SHP77 (cell line): ENCODE measurements around the gene NLRP3.
"Not testable (repeated sequence)": the region's sequence is repeated elsewhere in the genome, so short reads cannot be mapped to it uniquely, and the experiment has no call there.

Source experiments
- DNase-seq, 2 experiments: peaks; one replicate each; lab custom pipeline; 2025; lab: John Stamatoyannopoulos, UW

Gene NLRP3

DNA sequence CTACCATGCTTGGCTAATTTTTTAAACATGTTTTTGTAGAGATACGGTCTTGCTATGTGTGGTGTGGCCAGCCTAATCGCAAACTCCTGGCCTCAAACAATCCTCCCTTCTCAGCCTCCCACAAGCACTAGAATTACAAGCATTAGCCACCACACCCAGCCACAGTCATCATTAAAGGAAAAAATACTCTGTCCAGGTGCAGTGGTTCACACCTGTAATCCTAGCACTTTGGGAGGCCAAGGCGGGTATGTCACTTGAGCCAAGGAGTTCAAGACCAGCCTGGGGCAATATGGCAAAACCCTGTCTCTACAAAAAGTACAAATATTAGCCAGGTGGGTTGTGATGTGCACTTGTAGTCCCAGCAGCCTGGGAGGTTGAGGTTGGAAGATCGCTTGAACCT is 25.0 kb upstream of the NLRP3 start:
- DNase-seq: no peak

DNA sequence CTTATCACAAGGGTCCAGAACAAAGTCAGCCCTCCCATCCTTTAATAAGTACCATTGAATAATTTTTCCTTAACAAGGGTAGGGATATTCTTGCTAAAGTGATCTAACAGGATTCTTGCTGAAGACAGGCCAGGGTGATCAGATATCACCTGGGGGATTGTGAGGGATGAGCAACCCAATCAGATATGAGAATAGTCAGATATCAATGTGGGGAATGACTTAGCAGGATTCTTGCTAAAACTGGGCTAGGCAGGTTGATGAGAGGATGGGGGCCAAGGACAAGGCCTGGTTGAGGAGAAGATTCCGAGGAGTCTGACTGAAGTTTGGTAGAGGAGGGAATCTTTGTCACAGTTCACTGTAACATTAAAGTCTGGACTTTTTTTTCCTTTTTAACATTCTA is 23.9 kb upstream of the NLRP3 start:
- no peak for DNase-seq

DNA sequence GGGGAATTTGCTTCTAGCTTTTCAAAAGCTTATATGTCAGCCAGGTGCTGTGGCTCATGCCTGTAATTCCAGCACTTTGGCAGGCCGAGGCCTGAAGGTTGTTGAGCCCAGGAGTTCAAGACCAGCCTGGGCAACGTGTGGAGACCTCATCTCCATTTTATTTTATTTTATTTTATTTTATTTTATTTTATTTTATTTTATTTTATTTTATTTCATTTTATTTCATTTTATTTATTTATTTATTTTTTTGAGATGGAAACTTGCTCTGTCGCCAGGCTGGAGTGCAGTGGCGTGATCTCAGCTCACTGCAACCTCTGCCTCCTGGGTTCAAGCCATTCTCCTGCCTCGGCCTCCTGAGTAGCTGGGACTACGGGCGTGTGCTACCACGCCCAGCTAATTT is 20.9 kb upstream of the NLRP3 start:
- not testable (repeated sequence) for DNase-seq

DNA sequence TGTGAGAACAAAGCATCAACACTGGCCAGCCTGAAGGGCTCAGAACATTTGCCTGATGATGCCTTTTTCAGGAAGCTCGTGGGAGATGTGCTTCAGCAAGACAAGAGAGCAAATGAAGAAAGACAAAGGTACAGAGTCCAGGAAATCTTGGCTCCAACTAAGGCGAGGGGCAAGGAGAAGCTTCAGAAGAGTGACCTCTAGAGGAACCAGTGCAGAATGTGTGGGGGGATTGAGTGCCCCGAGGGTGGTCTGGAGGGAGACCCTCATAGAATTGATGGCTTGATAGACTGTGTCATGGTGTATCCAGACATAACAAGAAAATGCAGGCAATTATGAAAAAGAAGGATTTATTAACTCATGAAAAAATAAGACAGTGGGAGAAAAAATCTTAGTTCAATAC is 15.3 kb upstream of the NLRP3 start:
- DNase-seq: no peak

DNA sequence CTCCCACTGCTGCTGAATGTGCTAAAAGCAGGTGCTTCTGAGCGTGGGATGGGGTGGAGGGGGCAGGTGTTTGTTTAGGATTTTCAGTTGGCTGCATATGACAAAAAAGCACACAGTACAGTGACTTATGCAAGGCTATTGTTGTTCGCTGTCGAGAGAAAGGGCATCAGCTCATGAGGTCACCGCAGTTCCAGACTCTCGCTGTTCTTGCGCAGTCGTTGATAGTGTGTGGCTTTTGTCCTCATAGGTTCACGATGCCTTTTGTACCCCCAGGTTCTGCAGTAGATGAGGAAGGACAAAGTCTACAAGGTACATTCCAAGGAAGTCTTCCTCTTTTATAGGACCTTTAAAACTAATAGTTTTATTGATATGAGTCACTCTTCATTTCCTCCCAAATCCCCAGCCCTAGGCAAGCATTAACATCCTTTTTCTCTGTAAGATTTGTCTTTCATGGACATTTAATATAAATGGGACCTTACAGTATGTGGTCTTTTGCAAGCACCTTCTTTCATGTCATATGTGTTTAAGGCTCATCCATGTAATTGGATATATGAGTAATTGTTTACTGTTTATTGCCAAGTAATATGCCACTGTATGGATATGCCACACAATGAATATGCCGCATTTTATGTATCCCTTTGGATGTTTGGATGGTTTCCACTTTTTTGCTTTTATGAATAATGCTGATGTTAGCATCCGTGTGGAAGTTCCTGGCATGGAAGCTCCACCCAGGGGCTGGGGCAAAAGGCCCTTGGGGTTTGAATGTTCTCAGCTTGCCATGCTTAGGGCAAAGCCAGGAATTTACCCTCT is 14.5 kb upstream of the NLRP3 start:
- DNase-seq: peak; percentile 94

DNA sequence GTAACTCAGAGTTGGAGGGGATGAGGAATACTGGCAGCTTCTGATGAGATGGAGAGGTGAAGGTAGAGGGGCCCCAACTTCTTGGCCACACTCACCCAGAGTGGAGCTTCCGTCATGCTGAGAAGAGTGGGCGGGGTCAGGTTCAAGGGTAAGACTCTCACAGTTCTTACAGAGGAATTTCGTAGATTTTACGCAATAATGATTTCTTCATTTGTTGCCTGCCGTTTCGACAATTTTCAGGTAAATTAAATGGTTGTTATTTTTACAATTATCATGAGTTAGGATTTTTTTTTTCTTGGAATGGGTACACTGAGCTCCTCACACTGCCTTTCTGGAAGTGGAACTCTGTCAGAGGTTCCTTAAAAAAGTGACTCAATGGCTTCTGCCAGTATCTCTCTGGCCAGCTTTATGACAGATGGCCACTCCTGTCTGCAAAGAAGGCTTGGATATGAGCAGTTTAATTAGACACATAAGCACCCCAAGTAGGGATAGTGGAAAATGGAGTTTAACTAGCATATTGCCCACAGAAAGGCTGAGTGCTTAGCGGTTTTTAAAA is 13.8 kb upstream of the NLRP3 start:
- no peak for DNase-seq

DNA sequence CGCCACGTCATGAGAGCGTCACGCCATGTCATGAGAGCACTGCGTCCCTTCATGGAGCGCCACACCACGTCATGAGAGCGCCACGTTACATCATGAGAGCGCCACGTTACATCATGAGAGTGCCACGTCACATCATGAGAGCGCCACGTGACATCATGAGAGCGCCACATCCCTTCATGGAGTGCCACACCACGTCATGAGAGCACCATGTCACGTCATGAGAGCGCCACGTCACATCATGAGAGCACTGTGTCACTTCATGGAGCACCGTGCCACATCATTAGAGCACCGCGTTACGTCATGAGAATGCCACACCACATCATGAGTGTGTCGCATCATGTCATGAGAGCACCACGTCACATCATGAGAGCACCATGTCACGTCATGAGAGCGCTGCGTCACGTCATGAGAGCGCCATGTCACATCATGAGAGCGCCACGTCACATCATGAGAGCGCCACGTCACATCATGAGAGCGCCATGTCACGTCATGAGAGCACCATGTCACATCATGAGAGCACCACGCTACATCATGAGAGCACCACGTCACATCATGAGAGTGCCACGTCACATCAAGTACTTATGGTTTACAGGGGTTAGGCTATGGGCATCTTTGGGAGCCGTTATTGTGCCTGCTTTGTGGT is 9.8 kb upstream of the NLRP3 start:
- DNase-seq: no peak

DNA sequence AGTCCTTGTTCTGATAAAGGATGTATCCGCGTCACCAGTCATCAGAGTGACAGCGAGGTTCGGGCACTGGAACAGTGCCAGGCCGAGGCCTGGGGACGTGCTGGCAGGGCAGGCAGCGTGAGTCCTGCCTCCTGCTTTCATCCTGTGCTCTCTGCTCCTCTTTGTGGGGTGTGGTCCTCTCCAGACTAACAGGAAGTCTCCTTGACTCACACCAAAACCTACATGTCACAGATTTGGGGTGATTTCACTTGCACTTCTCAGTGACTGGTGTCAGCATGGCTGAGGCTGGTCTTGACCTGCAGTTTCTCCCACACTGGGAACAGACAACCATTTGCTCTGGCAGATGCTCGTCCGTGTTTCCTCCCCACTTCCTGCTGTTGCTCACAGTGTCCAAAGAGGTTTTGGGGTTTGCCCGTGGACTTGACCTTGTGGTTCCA is 8.8 kb upstream of the NLRP3 start:
- DNase-seq: peak; percentile 11 to 57

DNA sequence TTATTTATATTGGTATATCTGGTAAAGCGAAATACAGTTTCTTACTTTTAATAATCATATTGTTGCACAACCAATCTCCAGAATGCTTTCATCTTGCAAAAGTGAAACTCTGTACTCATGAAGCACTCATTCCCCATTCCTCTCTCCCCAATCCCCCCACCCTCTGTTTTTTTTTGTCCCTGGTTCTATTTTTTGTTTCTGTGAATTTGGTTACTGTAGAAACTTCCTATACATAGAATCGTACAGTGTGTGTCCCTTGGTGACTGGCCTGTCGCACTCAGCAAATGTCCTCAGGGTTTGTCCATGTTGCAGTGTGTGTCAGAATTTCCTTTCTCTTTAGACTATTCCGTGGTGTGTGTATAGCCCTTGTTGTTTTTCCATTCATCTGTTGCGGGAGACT is 7.9 kb upstream of the NLRP3 start:
- no peak for DNase-seq

DNA sequence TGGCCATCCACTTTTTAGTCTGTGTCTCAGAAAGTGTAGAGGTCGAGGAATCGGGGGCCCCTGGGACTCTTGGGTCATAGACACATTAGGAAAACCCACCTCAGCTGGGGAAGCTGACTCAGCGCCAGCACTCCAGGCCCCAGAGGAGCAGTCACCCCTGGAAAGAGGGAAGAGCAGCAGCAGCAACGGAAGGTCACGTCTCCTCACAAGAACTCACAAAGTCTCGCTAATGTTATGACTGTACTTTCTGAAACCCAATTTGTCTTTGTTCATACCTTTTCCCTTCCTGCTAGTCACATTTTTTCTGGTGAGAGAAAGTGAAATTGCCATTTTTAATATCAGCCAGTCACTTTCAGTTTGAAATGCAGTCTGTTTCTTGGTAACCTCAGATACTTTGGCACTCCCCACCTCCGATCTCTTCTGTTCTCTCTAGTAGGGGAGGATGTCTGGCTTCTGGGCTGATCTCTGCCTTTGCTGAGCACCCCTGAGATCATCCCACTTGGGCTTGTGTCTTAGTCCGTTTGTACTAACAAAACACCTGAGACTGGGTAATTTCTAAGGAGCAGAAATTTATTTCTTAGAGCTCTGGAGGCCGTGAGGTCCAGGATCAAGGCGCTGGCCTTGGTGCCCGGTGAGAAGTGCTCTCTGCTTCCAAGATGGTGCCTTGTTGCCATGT is 6.0 kb upstream of the NLRP3 start:
- no peak for DNase-seq

DNA sequence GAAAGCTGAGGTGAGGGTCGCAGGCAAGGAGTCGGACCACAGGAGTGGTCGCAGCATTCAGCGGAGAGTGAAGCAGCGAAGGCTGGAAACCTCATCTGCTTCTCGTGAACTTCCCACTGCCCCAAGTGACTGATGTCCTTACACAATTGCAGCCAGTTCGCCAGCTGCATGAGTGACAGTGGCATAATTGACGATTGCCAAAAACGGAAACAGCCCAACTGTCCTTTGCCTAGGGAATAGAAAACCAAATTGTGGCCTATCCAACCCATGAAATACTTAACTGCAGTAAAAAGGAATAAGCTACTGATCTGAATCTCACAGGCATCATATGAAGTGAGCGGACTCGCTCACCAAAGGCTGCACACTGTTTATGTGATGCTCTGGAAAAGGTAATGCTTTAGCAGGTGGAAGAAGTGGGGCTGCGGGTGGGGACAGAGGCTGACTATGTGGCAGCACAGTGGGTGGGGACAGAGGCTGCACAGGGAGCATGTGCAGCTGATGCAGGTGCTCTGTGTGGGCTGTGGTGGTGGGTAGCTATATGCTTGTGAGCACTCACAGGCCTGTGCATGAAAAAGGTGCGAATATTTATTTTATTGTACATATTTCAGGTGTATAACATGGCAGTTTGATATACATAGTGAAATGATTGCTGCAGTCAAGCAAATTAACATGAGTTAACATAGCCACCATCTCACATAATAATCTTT is 4.2 kb upstream of the NLRP3 start:
- peak in 1 of 2 experiments; percentile 17 for DNase-seq

DNA sequence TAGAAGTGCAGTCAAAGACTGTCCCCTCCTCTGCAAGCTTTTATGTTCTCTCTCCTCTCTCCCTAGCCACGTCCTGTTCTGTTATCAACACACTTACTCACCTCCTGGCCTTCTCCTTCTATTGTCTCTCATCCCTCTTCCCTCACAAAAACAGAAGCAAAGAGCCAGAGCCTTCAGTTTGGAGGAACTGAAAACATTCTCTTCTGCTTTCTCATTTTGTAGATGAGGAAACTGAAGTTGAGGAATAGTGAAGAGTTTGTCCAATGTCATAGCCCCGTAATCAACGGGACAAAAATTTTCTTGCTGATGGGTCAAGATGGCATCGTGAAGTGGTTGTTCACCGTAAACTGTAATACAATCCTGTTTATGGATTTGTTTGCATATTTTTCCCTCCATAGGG is 1.9 kb downstream of the NLRP3 start:
- DNase-seq: no peak

DNA sequence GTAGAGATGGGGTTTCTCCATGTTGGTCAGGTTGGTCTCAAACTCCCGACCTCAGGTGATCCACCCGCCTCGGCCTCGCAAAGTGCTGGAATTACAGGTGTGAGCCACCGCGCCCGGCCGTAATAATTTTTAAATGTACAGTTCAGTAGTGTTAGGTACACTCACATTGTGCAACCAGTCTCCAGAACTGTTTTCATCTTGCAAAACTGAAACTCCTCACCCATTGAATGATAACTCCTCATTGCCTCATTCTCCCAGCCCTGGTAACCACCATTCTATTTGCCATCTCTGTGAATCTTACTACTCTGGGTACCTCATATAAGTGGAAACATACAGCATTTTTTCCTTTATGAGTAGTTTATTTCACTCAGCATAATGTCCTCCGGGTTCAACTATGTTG is 3.4 kb downstream of the NLRP3 start:
- DNase-seq: no peak

DNA sequence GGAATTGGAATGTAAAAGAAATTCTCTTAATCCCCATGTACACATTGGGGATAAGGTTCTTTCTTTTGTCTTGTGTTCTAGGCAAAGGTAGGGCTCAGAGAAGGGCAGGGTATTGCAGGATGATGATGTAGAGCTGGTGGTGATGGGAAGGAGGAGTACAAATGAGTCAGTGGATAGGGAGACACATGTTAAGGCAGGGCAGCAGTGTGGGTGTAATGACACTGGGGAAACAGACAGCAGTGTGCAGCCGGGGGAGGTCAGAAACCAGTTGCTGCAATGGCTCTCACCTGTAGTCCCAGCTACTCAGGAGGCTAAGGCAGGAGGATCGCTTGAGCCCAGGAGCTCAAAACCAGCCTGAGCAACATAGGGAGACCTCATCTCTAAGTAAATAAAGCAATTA is 5.1 kb downstream of the NLRP3 start:
- no peak for DNase-seq

DNA sequence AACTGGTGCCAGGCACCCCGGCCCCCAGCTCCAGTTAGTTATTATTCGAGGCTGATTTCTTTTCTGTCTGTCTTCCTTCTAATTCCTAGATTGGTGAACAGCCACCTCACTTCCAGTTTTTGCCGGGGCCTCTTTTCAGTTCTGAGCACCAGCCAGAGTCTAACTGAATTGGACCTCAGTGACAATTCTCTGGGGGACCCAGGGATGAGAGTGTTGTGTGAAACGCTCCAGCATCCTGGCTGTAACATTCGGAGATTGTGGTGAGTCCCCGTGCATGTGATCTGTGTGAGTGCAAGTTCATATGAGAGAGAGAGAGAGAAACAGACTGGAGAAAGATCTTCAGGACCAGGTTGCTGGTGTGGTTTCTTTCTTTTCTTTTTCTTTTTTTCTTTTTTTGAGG is 13.5 kb downstream of the NLRP3 start:
- no peak for DNase-seq

DNA sequence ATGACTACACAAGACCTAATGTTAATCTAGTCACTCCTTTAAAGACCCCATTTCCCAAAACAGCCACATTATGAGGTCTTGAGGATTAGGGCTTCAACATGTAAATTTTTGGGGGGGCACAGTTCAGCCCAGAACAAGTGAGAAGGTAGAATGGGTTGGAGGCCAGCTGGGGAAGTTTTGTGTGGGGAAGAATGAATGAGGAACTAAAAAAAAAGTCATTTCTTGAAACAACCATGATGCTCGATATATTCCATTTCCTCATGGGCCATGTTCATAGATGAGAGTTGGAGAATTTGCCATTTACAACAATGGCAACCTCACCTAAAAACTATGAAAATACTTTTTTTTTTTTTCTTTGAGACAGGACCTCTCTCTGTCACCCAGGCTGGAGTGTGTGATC is 14.5 kb downstream of the NLRP3 start:
- DNase-seq: no peak

DNA sequence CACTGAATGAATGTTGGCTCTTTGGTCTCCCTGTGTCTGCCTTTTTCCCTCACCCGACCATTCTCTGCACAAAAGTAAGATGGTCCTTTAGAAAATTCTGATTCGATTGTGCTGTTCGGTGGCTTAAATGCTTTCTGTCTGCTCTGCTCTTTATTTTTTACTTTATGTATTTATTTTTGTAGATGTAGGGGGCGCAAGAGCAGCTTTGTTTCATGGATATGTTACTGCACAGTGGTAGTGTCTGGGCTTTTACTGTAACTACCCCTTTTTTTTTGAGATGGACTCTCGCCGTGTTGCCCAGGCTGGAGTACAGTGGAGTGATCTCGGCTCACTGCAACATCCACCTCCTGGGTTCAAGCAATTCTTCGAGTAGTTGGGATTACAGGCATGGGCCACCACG is 15.7 kb downstream of the NLRP3 start:
- no peak for DNase-seq

DNA sequence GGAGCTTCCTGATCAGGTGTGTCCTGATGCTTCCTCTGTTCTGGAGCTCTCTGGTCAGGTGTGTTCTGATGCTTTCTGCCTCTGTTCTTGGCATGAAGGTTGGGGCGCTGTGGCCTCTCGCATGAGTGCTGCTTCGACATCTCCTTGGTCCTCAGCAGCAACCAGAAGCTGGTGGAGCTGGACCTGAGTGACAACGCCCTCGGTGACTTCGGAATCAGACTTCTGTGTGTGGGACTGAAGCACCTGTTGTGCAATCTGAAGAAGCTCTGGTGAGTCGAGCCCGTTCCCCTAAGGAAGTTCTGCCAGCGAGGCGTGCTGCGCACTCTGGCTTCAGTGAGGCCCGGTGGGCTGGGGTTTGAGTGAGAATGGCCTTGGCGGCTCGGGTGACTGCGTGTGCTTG is 18.0 kb downstream of the NLRP3 start:
- no peak for DNase-seq

DNA sequence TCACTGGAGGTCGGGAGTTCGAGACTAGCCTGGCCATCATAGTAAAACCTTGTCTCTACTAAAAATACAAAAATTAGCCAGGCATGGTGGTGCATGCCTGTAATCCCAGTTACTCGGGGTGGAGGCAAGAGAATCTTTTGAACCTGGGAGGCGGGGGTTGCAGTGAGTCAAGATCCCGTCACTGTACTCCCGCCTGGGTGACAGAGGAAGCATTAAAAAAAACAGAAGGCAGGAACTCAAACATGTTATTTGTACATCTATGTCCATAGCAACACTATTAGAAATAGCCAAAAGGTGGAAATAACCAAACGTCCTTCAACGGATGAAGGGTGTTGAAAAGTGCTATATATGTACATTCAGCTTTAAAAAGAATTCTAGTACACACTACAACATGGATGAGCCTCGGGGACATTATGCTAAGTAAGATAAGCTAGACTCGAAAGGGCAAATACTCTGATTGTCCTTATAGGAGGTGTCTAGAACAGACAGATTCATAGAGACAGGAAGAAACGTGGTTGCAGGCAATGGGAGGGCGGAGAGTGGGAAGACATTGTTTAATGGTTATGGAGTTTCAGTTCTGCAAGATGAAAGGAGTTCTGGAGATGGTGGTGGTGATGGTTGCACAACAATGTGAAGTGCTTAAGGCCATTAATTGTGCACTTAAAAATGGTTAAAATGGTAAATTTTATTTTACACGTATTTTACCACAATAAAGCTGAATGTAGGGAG is 19.2 kb downstream of the NLRP3 start:
- DNase-seq: no peak

DNA sequence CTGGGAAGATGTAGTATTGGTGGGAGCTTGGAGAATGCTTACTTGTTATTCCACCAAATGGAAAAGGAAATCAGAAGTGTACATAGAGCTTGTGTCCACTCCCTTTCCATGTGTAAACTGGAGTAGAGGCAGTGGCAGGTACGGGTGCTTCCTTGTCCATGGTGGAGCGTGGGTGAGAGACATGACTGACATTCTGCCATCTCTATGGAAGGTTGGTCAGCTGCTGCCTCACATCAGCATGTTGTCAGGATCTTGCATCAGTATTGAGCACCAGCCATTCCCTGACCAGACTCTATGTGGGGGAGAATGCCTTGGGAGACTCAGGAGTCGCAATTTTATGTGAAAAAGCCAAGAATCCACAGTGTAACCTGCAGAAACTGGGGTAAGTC is 19.8 kb downstream of the NLRP3 start:
- DNase-seq: no peak
